Neural progenitor cell (in vitro differentiated cells): ENCODE measurements around the gene TAS2R3.
A peak's percentile ranks its signal among the peaks of the same experiment; 100 is the strongest.

Experiments used
- EZH2phosphoT487 ChIP-seq: fragments of 200-600 bp; sonication (generic); IDR thresholded peaks from 2 replicates; pipeline ENCODE4 v1.6.1; 2017; ENCODE audit warnings: antibody characterized with exemption
- TF ChIP-seq, protein P1 (sequence below): fragments of 200-600 bp; sonication (generic); IDR thresholded peaks from 2 replicates; pipeline ENCODE4 v1.5.1; 2017; ENCODE audit warnings: antibody characterized with exemption, mild to moderate bottlenecking

DNA sequence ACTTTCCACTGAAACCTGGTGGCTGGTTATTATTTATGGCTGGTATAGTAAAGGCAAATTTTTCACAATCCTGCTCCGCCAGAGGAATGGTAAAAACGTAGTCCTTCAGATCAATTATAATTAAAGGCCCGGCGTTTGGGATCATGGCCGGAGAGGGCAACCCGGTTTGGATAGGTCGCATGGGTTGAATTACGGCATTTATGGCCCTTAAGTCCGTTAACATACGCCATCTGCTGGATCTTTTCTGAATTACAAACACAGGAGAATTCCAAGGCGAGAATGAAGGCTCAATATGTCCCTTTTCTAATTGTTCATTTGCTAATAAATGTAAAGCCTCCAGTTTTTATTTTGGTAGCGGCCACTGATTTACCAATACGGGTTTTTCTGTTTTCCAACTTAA, 11.3 kb upstream of the TAS2R3 start:
- TF ChIP-seq, protein P1, sequence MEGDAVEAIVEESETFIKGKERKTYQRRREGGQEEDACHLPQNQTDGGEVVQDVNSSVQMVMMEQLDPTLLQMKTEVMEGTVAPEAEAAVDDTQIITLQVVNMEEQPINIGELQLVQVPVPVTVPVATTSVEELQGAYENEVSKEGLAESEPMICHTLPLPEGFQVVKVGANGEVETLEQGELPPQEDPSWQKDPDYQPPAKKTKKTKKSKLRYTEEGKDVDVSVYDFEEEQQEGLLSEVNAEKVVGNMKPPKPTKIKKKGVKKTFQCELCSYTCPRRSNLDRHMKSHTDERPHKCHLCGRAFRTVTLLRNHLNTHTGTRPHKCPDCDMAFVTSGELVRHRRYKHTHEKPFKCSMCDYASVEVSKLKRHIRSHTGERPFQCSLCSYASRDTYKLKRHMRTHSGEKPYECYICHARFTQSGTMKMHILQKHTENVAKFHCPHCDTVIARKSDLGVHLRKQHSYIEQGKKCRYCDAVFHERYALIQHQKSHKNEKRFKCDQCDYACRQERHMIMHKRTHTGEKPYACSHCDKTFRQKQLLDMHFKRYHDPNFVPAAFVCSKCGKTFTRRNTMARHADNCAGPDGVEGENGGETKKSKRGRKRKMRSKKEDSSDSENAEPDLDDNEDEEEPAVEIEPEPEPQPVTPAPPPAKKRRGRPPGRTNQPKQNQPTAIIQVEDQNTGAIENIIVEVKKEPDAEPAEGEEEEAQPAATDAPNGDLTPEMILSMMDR: peak; percentile 48
- TF ChIP-seq EZH2phosphoT487: no peak
